Mesothelial cell of epicardium (in vitro differentiated cells): ENCODE results near the gene CAPZB. TPM values are rescaled to one million over a fixed set of nuclear protein-coding genes. Genes with fewer than 3 reads are reported as not detected.

Experiments used
- DNase-seq, 2 experiments: peaks; one replicate each; pipeline ENCODE4 v3.0.0; 2021; ENCODE audit warnings: low spot score in 2 of 2; ENCODE audit not compliant: unreplicated experiment in 2 of 2
- H3K27ac Mint-ChIP-seq: 2 replicates; pipeline ENCODE4 v1.8.0; 2021; ENCODE audit warnings: mixed read lengths
- H3K27me3 Mint-ChIP-seq: 2 replicates; pipeline ENCODE4 v1.8.0; 2021; ENCODE audit warnings: low read depth, mixed read lengths
- H3K36me3 Mint-ChIP-seq: 2 replicates; pipeline ENCODE4 v1.8.0; 2021; ENCODE audit warnings: mixed read lengths
- H3K4me1 Mint-ChIP-seq: 2 replicates; pipeline ENCODE4 v1.8.0; 2021; ENCODE audit warnings: mixed read lengths
- H3K4me3 Mint-ChIP-seq: 2 replicates; pipeline ENCODE4 v1.8.0; 2021; ENCODE audit warnings: mild to moderate bottlenecking, moderate library complexity, mixed read lengths
- H3K9me3 Mint-ChIP-seq: 2 replicates; pipeline ENCODE4 v1.8.0; 2021; ENCODE audit warnings: mixed read lengths
- total RNA-seq: library from RNA; stranded (reverse); gene quantifications from 3 replicates; pipeline ENCODE4 v1.2.1, GENCODE V29; 2021
- TF ChIP-seq, protein P1 (sequence below): fragments of 200-600 bp; sonication (generic); IDR thresholded peaks from one replicate; pipeline ENCODE4 v1.5.0; 2021; ENCODE audit warnings: antibody characterized with exemption; ENCODE audit not compliant: unreplicated experiment

Gene CAPZB
- total RNA-seq, 1 donor from 2014 or later, result 192 TPM

DNA sequence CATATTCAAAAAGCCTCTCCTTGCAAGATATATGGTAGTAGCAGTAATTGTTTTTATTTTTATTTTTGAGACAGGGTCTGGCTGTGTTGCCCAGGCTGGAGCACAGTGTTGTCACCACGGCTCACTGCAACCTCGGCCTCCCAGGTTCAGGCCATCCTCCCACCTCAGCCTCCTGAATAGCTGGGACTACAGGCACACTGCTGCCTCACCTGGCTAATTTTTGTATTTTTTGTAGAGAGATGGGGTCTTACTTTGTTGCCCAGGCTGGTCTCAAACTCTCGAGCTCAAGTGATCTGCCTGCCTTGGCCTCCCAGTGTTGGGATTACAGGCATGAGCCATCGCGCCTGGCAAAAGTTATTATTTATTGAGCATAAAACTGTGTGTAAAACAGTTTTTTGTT lies 134.8 kb downstream of the CAPZB start:
- Mint-ChIP-seq H3K4me3 (no peak overlapping the region), H3K27me3 (no peaks in the 10 kb centered on the region), H3K9me3 (no peaks in the 10 kb centered on the region), H3K36me3 (peaks cover 27% of the 10 kb centered on the region), H3K27ac (no peak overlapping the region), H3K4me1 (peaks cover 5% of the 10 kb centered on the region)
- DNase-seq, result no peak
- TF ChIP-seq, protein P1, sequence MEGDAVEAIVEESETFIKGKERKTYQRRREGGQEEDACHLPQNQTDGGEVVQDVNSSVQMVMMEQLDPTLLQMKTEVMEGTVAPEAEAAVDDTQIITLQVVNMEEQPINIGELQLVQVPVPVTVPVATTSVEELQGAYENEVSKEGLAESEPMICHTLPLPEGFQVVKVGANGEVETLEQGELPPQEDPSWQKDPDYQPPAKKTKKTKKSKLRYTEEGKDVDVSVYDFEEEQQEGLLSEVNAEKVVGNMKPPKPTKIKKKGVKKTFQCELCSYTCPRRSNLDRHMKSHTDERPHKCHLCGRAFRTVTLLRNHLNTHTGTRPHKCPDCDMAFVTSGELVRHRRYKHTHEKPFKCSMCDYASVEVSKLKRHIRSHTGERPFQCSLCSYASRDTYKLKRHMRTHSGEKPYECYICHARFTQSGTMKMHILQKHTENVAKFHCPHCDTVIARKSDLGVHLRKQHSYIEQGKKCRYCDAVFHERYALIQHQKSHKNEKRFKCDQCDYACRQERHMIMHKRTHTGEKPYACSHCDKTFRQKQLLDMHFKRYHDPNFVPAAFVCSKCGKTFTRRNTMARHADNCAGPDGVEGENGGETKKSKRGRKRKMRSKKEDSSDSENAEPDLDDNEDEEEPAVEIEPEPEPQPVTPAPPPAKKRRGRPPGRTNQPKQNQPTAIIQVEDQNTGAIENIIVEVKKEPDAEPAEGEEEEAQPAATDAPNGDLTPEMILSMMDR, result no peak

DNA sequence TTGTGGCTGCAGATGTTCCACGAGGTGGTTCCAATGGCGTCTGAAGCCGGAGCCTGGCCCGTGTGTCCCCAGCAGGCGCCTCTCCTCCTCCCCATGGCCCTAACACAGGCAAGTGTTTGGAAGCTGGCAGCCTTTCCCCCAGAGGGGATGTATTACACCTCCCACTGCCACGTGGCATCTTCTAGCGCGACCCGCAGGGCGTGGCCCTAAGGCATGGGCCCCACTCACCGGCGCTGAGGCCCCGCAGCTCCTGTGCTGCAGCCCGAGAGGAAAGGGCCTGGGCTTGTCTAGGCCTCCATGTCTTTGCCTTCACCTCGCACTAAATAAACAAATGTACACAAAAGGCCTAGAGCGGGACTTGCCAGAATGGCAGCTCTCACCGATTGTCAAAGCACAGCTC lies 135.3 kb downstream of the CAPZB start:
- no peak overlapping the region for H3K4me3 Mint-ChIP-seq
- peaks cover 25% of the 10 kb centered on the region for H3K36me3 Mint-ChIP-seq
- no peaks in the 10 kb centered on the region for H3K27me3 Mint-ChIP-seq
- peaks cover 5% of the 10 kb centered on the region for H3K4me1 Mint-ChIP-seq
- no peak for DNase-seq
- TF ChIP-seq, protein P1, result no peak
- peak overlapping the region; percentile 48 for H3K27ac Mint-ChIP-seq
- no peaks in the 10 kb centered on the region for H3K9me3 Mint-ChIP-seq

- TF ChIP-seq, protein P1, result no peak
- peak overlapping the region; percentile 34 for H3K27ac Mint-ChIP-seq
- H3K4me1 Mint-ChIP-seq, result peaks cover 5% of the 10 kb centered on the region
- H3K36me3 Mint-ChIP-seq, result peaks cover 18% of the 10 kb centered on the region
- no peaks in the 10 kb centered on the region for H3K9me3 Mint-ChIP-seq
- no peak for DNase-seq
- no peaks in the 10 kb centered on the region for H3K27me3 Mint-ChIP-seq
- H3K4me3 Mint-ChIP-seq, result no peak overlapping the region
Observed at GRCh38 chr1:19348441-19349198, 136.7 kb downstream of the CAPZB start.

GRCh38 chr1:19347533-19348172 lies 137.7 kb downstream of the CAPZB start:
- TF ChIP-seq, protein P1, result no peak
- Mint-ChIP-seq H3K27ac (no peak overlapping the region), H3K4me3 (no peak overlapping the region), H3K9me3 (no peaks in the 10 kb centered on the region), H3K4me1 (peaks cover 5% of the 10 kb centered on the region), H3K27me3 (no peaks in the 10 kb centered on the region), H3K36me3 (peaks cover 17% of the 10 kb centered on the region)
- no peak for DNase-seq

DNA sequence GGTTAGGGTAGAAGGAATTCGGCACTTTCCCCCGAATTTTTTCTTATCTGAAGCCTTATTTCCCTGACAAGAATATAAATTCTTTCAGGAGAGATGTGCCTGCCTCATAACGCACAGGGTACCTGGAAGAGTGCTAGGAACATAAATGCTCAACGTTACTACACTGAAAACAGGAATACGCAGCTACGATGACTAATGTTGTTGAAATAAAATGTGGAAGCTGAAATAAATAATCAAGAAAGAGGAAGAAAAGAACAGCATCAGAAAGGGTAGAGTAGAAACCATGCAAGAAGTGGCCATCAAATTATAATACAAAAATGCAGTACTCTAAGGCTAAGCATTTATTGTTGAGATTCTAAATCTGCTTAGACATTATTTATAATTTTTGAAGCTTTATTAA lies 139.3 kb downstream of the CAPZB start:
- H3K9me3 Mint-ChIP-seq, result no peaks in the 10 kb centered on the region
- peaks cover 5% of the 10 kb centered on the region for H3K4me1 Mint-ChIP-seq
- H3K27me3 Mint-ChIP-seq, result no peaks in the 10 kb centered on the region
- H3K27ac Mint-ChIP-seq, result no peak overlapping the region
- TF ChIP-seq, protein P1, result no peak
- DNase-seq, result no peak
- H3K36me3 Mint-ChIP-seq, result peaks cover 12% of the 10 kb centered on the region
- H3K4me3 Mint-ChIP-seq, result no peak overlapping the region
